Prostate gland (tissue), 2 donors: ENCODE measurements around the gene NEK10.

Experiments
- CTCF ChIP-seq, 4 experiments: fragments of 200-600 bp in 2 of 4; fragments of 450-650 bp in 2 of 4; sonication (generic) in 2 of 4; IDR thresholded peaks; 1 replicate in 3 of 4; 2 replicates in 1 of 4; pipeline ENCODE4 v1.5.1; 2016 to 2019; ENCODE audit warnings: antibody characterized with exemption in 4 of 4, mild to moderate bottlenecking in 2 of 4, moderate library complexity in 2 of 4
- POLR2A ChIP-seq: fragments of 450-650 bp; IDR thresholded peaks from one replicate; pipeline ENCODE4 v1.6.1; 2016; ENCODE audit warnings: antibody characterized with exemption, mild to moderate bottlenecking

GRCh38 chr3:27285668-27286067, 83.5 kb downstream of the NEK10 start:
- TF ChIP-seq CTCF (IDR thresholded peaks at IDR 0.05) = no peak
- TF ChIP-seq POLR2A = no peak
